Right lobe of liver (tissue), 6 donors: ENCODE results near the gene WDR35. TPM values are rescaled to one million over a fixed set of nuclear protein-coding genes. Genes with fewer than 3 reads are reported as not detected.

Experiments used
- ATAC-seq, 4 donors: fragments of 200-7000 bp; cut with Tn5 transposase; one replicate each; pipeline ENCODE4 v1.9.1; 2020; ENCODE audit warnings: mild to moderate bottlenecking in 4 of 4, moderate library complexity in 4 of 4
- DNase-seq, 3 donors: peaks; one replicate each; pipeline ENCODE4 v3.0.0-alpha.2; 2020
- H3K27ac ChIP-seq, 3 donors: fragments of 200-600 bp; one replicate each; pipeline ENCODE4 v1.8.0; 2022
- H3K27me3 ChIP-seq, 2 donors: fragments of 200-600 bp; one replicate each; pipeline ENCODE4 v1.8.0; 2022
- H3K36me3 ChIP-seq, 4 donors: fragments of 200-600 bp; sonication (generic) in 1 of 4; one replicate each; pipeline versions ENCODE4 v1.5.1 to v1.8.0; 2017 to 2022; ENCODE audit warnings: control low read depth in 1 of 4
- H3K4me1 ChIP-seq, 4 donors: fragments of 200-600 bp; sonication (generic) in 1 of 4; one replicate each; pipeline versions ENCODE4 v1.5.1 to v1.8.0; 2017 to 2022; ENCODE audit warnings: control low read depth in 1 of 4
- H3K4me3 ChIP-seq, 3 donors: fragments of 200-600 bp; one replicate each; pipeline ENCODE4 v1.8.0; 2022
- H3K9me3 ChIP-seq, 4 donors: fragments of 200-600 bp; sonication (generic) in 1 of 4; one replicate each; pipeline versions ENCODE4 v1.5.1 to v1.8.0; 2017 to 2022; ENCODE audit warnings: control low read depth in 1 of 4
- POLR2A ChIP-seq: fragments of 450-650 bp; IDR thresholded peaks from one replicate; pipeline ENCODE4 v1.6.1; 2017; ENCODE audit warnings: antibody characterized with exemption, mild to moderate bottlenecking
- WGBS: methylation state at CpG from one replicate; pipeline ENCODE4 v1.1.6; 2018; ENCODE audit warnings: low coverage, low lambda C conversion rate; ENCODE audit not compliant: insufficient coverage; ENCODE audit errors: missing lambda C conversion rate; 5-methylcytosine and 5-hydroxymethylcytosine counted together
- intact Hi-C, 2 donors: fragments of 100-400 bp; cut with DNase I; formaldehyde crosslinking; loops; one replicate each; pipeline versions ENCODE4 v1.11.2 to v1.14.1; 2022
- total RNA-seq, 6 experiments: library from RNA; depleted of rRNA in 2 of 6; stranded (reverse); fragments of >200 nt in 2 of 6; fragmentation: NEBNext Ultra II Directional in 3 of 6; extraction: Animal tissue kit (Norgen Biotek cat#: 25700) in 3 of 6; gene quantifications; one replicate each; pipeline versions ENCODE4 v1.1.0 to v1.2.4, GENCODE V29; 2016 to 2023
- TF ChIP-seq, protein P1 (sequence below), 4 donors: fragments of 200-600 bp in 3 of 4; fragments of 450-650 bp in 1 of 4; IDR thresholded peaks; one replicate each; pipeline versions ENCODE4 v1.5.1 to v1.8.0; 2016 to 2022; ENCODE audit warnings: antibody characterized with exemption in 4 of 4, mild to moderate bottlenecking in 2 of 4
- donor health status: DM: no; HTN: yes; CAD: no.
- donor health status: DM: no; HTN: no; CAD: no.
- donor health status: DM: no; HTN: no; CAD: no.
- donor health status: DM: no; HTN: yes; CAD: no.
- donor health status: DM: no; HTN: yes; CAD: no.

The WDR35 gene
- total RNA-seq, 6 experiments from 2014 or later = 1.2 to 3.3 (median 2.5) TPM

GRCh38 chr2:19916385-19916950, 73.4 kb downstream of the WDR35 start:
- H3K9me3 ChIP-seq = no peaks in the 10 kb centered on the region
- TF ChIP-seq POLR2A = no peak
- TF ChIP-seq, protein P1, sequence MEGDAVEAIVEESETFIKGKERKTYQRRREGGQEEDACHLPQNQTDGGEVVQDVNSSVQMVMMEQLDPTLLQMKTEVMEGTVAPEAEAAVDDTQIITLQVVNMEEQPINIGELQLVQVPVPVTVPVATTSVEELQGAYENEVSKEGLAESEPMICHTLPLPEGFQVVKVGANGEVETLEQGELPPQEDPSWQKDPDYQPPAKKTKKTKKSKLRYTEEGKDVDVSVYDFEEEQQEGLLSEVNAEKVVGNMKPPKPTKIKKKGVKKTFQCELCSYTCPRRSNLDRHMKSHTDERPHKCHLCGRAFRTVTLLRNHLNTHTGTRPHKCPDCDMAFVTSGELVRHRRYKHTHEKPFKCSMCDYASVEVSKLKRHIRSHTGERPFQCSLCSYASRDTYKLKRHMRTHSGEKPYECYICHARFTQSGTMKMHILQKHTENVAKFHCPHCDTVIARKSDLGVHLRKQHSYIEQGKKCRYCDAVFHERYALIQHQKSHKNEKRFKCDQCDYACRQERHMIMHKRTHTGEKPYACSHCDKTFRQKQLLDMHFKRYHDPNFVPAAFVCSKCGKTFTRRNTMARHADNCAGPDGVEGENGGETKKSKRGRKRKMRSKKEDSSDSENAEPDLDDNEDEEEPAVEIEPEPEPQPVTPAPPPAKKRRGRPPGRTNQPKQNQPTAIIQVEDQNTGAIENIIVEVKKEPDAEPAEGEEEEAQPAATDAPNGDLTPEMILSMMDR (IDR thresholded peaks at IDR 0.05) = no peak
- no peak for DNase-seq
- no peaks in the 10 kb centered on the region for H3K4me1 ChIP-seq
- 89% methylated on average over 3 of the region's 6 CpGs for WGBS
- H3K4me3 ChIP-seq = no peak overlapping the region
- no peak overlapping the region for H3K27ac ChIP-seq
- intact Hi-C loops = no loop called here
- no peak for ATAC-seq
- H3K27me3 ChIP-seq = no peaks in the 10 kb centered on the region
- H3K36me3 ChIP-seq = no peaks in the 10 kb centered on the region

DNA sequence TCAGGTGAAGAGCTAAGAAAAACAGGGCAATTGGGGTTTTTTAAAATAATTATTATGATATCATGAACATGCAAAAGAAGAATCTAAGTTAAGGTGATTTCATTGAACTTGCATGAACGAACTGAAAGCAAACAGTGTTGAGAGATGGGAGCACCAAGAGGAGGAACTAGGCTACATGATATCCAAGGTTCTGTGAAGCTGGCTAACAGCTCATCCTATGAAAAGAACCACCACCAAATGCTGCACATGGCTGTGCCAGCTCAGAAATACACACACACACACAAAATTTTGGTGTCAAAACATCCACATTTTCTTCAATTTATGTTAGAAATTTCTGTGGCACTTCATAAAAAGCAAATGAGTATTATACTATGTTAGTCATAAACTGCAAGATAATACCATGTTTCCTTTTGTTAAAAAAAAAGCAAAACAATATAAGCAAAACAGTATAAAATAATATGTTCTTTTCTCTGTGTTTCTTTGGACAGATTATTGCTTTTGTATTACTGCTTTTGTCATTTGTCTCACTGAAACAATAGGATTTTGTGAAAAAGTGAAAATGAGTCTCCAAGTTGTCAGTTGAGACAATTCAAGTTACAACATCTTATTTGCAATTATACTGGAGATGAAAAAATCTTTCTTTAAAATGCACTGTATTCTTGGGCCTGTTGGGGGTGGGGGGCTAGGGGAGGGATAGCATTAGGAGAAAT, 75.5 kb downstream of the WDR35 start:
- TF ChIP-seq POLR2A = no peak
- TF ChIP-seq, protein P1 (IDR thresholded peaks at IDR 0.05) = no peak
- H3K4me3 ChIP-seq = no peak overlapping the region
- DNase-seq (no peak), ATAC-seq (no peak)
- no peaks in the 10 kb centered on the region for H3K36me3 ChIP-seq
- H3K27ac ChIP-seq = no peak overlapping the region
- 50% methylated on average over 1 of the region's 1 CpG for WGBS
- H3K4me1 ChIP-seq = no peaks in the 10 kb centered on the region
- H3K27me3 ChIP-seq = no peaks in the 10 kb centered on the region
- H3K9me3 ChIP-seq = no peaks in the 10 kb centered on the region
- intact Hi-C loops = no loop called here

GRCh38 chr2:19911808-19912509, 77.9 kb downstream of the WDR35 start:
- no peak for TF ChIP-seq POLR2A
- intact Hi-C loops = no loop called here
- DNase-seq (no peak), ATAC-seq (no peak)
- Histone ChIP-seq H3K27ac (no peak overlapping the region), H3K9me3 (no peaks in the 10 kb centered on the region), H3K4me1 (no peaks in the 10 kb centered on the region), H3K4me3 (no peak overlapping the region), H3K27me3 (no peaks in the 10 kb centered on the region), H3K36me3 (no peaks in the 10 kb centered on the region)
- 93% methylated on average over 7 of the region's 9 CpGs for WGBS

DNA sequence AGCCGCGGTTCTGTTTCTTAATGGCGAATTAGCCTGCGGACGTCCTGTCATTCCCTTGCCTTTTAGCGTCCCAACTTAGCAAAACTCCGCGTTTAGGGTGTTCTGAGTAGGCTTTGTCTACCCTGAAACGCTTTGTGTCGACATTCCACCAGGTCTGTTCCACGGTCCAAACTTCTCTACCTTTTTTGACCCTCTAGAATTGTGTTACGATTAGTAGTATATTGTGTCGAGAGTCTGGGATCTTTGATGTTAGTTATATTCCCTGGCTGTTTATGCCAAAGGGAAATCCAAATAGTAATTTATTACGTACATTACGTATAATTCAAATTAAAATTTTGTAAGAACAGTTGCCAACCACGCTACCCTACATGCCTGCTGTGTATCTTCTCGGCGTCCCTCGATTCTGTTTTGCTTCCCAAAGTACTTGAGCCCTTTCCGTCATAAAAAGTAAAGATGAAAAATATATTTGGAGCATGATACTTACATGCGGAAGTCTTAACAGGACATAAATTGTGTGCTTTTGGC, 87.6 kb downstream of the WDR35 start:
- peak overlapping the region; percentile 83 to 87 (median 86) for H3K4me3 ChIP-seq
- ATAC-seq (peak; percentile 11 to 33 (median 17)), DNase-seq (no peak)
- no peaks in the 10 kb centered on the region for H3K36me3 ChIP-seq
- peak overlapping the region; percentile 95 to 98 (median 97) for H3K27ac ChIP-seq
- under 1% methylated on average over 21 of the region's 21 CpGs for WGBS
- H3K9me3 ChIP-seq = no peaks in the 10 kb centered on the region
- TF ChIP-seq, protein P1 (IDR thresholded peaks at IDR 0.05) = no peak
- no peak for TF ChIP-seq POLR2A
- H3K4me1 ChIP-seq = peaks cover 0 to 34% (median 5%) of the 10 kb centered on the region in 4 donors
- intact Hi-C loops = no loop called here
- no peaks in the 10 kb centered on the region for H3K27me3 ChIP-seq
